ENCODE results near the gene HAUS3. TPM values are rescaled to one million over a fixed set of nuclear protein-coding genes. Genes with fewer than 3 reads are reported as not detected.

HAUS3 gene
- total RNA-seq, 1 donor from 2014 or later: 9.0 TPM

GRCh38 chr4:2265113-2266110 lies 23.5 kb upstream of the HAUS3 start:
- no peak for DNase-seq (ENCODE audit: low read depth, low spot score)

- no peak for DNase-seq (ENCODE audit: low read depth, low spot score)
These were observed 22.6 kb upstream of the HAUS3 start for GRCh38 chr4:2264481-2265041.

GRCh38 chr4:2263926-2264321 lies 22.0 kb upstream of the HAUS3 start:
- DNase-seq (ENCODE audit: low read depth, low spot score): no peak

- no peak for DNase-seq (ENCODE audit: low read depth, low spot score)
These were observed 21.0 kb upstream of the HAUS3 start for GRCh38 chr4:2262944-2263250.

- peak; percentile 99 for DNase-seq (ENCODE audit: low read depth, low spot score)
These were observed 20.4 kb upstream of the HAUS3 start for GRCh38 chr4:2262145-2262943.

- no peak for DNase-seq (ENCODE audit: low read depth, low spot score)
These were observed 19.9 kb upstream of the HAUS3 start, which contains the start of gene MXD4 for GRCh38 chr4:2261853-2262144. Gene MXD4, minus strand, starts transcription at chr4:2262109. Its CDS starts 129 bp downstream, at chr4:2261980.

GRCh38 chr4:2261110-2261852 lies 19.4 kb upstream of the HAUS3 start:
- no peak for DNase-seq (ENCODE audit: low read depth, low spot score)

GRCh38 chr4:2260344-2261109 lies 18.6 kb upstream of the HAUS3 start:
- DNase-seq (ENCODE audit: low read depth, low spot score): no peak

GRCh38 chr4:2259541-2260343 lies 17.8 kb upstream of the HAUS3 start:
- DNase-seq (ENCODE audit: low read depth, low spot score): no peak

- no peak for DNase-seq (ENCODE audit: low read depth, low spot score)
These were observed 17.2 kb upstream of the HAUS3 start for GRCh38 chr4:2259036-2259540.

- no peak for DNase-seq (ENCODE audit: low read depth, low spot score)
These were observed 16.4 kb upstream of the HAUS3 start for GRCh38 chr4:2258091-2259035.

GRCh38 chr4:2257361-2258081 lies 15.6 kb upstream of the HAUS3 start:
- no peak for DNase-seq (ENCODE audit: low read depth, low spot score)

- DNase-seq (ENCODE audit: low read depth, low spot score): no peak
These were observed 14.9 kb upstream of the HAUS3 start for GRCh38 chr4:2256781-2257191.

GRCh38 chr4:2256156-2256731 lies 14.3 kb upstream of the HAUS3 start:
- no peak for DNase-seq (ENCODE audit: low read depth, low spot score)

- DNase-seq (ENCODE audit: low read depth, low spot score): no peak
These were observed 13.7 kb upstream of the HAUS3 start for GRCh38 chr4:2255501-2256155.

GRCh38 chr4:2254665-2255500 lies 13.0 kb upstream of the HAUS3 start:
- DNase-seq (ENCODE audit: low read depth, low spot score): no peak
